HepG2 (cell line): ENCODE results near the gene OR2J1. TPM values are rescaled to one million over a fixed set of nuclear protein-coding genes. Genes with fewer than 3 reads are reported as not detected.

Experiments used
- ATAC-seq: fragments of 200-7000 bp; cut with Tn5 transposase; 3 replicates; pipeline ENCODE4 v1.9.1; 2020; ENCODE audit warnings: mild to moderate bottlenecking, moderate library complexity
- BruUV-seq: library from RNA; stranded (reverse); fragments of 400-500 nt; replicated peaks from 2 replicates; lab custom pipeline; 2021; lab: Mats Ljungman, UMichigan
- CTCF ChIA-PET: fragments of 300-600 bp; formaldehyde crosslinking; extraction: SDS; loops from one replicate; lab custom pipeline; 2021; ENCODE audit warnings: low total read pairs, inconsistent platforms, low intra/inter-chr PET ratio; lab: Yijun Ruan, JAX
- POLR2A ChIA-PET: fragments of 350-600 bp; sonication (Branson Sonifier 250); formaldehyde crosslinking; loops from one replicate; lab custom pipeline; 2020; ENCODE audit warnings: antibody characterized with exemption, inconsistent platforms; lab: Yijun Ruan, JAX
- DNase-seq: peaks from one replicate; pipeline ENCODE4 v3.0.0-alpha.2; 2015; ENCODE audit warnings: low spot score
- FAIRE-seq: peaks from 3 replicates; lab custom pipeline; 2011; peaks lifted over from hg19 to GRCh38; lab: Jason Lieb, UNC
- H2AFZ ChIP-seq: one replicate; pipeline ENCODE4 v1.6.1; 2011; ENCODE audit warnings: low read length, inconsistent platforms
- H3K27ac ChIP-seq: fragments of 300-600 bp; 3 replicates; pipeline ENCODE4 v1.8.0; 2011; ENCODE audit warnings: mixed run types, mild to moderate bottlenecking, mixed read lengths, low read length, inconsistent platforms; ENCODE audit not compliant: insufficient read depth; ENCODE audit errors: extremely low read length
- H3K27me3 ChIP-seq, 2 experiments: fragments of 200-600 bp in 1 of 2; 2 replicates in 1 of 2; 3 replicates in 1 of 2; pipeline versions ENCODE4 v1.6.0 to v1.8.0; 2011; ENCODE audit warnings: low read length in 2 of 2, mild to moderate bottlenecking in 2 of 2, moderate library complexity in 2 of 2, inconsistent platforms in 1 of 2; ENCODE audit not compliant: insufficient read depth in 2 of 2, control insufficient read depth in 1 of 2
- H3K36me3 ChIP-seq, 2 experiments: fragments of 200-600 bp in 1 of 2; replicated peaks in 1 of 2; 2 replicates in 1 of 2; 3 replicates in 1 of 2; pipeline versions ENCODE4 v1.5.1 to v1.8.0; 2011; ENCODE audit warnings: low read length in 2 of 2, inconsistent platforms in 1 of 2; ENCODE audit not compliant: insufficient read depth in 2 of 2, control insufficient read depth in 1 of 2
- H3K4me1 ChIP-seq: 2 replicates; pipeline ENCODE4 v1.5.1; 2012; ENCODE audit warnings: low read length, inconsistent platforms; ENCODE audit not compliant: insufficient read depth
- H3K4me2 ChIP-seq: 2 replicates; pipeline ENCODE4 v1.6.0; 2011; ENCODE audit warnings: low read depth, low read length, inconsistent platforms
- H3K4me3 ChIP-seq, 3 experiments: fragments of 200-600 bp in 1 of 3; sonication (generic), shearing (Covaris generic) in 1 of 3; replicated peaks in 1 of 3; 2 replicates each; pipeline ENCODE4 v1.5.1; 2011 to 2016; ENCODE audit warnings: low read length in 3 of 3, inconsistent platforms in 2 of 3, low read depth in 2 of 3, mild to moderate bottlenecking in 2 of 3, control low read depth in 1 of 3, mixed read lengths in 1 of 3; ENCODE audit not compliant: insufficient read depth in 1 of 3
- H3K79me2 ChIP-seq: one replicate; pipeline ENCODE4 v1.6.1; 2011; ENCODE audit warnings: low read length, inconsistent platforms; ENCODE audit not compliant: insufficient read depth
- H3K9ac ChIP-seq: 2 replicates; pipeline ENCODE4 v1.6.0; 2011; ENCODE audit warnings: mild to moderate bottlenecking, low read depth, low read length, inconsistent platforms; ENCODE audit not compliant: insufficient read depth
- H3K9me3 ChIP-seq: 2 replicates; pipeline ENCODE4 v1.5.1; 2012; ENCODE audit warnings: mild to moderate bottlenecking, low read length
- H4K20me1 ChIP-seq: 2 replicates; pipeline ENCODE4 v1.6.0; 2011; ENCODE audit warnings: inconsistent platforms, mild to moderate bottlenecking, low read length, moderate library complexity; ENCODE audit not compliant: insufficient read depth
- FOXK2 ChIP-seq: fragments of 450-650 bp; IDR thresholded peaks from 2 replicates; pipeline ENCODE4 v1.6.1; 2016
- HOXD1 ChIP-seq: sonication (generic); formaldehyde crosslinking; IDR thresholded peaks from 2 replicates; pipeline ENCODE4 v1.5.0; 2020; ENCODE audit warnings: missing genetic modification reagents
- IKZF1 ChIP-seq: fragments of 450-650 bp; IDR thresholded peaks from 2 replicates; pipeline ENCODE4 v1.7.1; 2016
- ISX ChIP-seq: sonication (generic); formaldehyde crosslinking; conservative IDR thresholded peaks from 2 replicates; pipeline ENCODE4 v1.5.0; 2020; ENCODE audit warnings: missing genetic modification reagents
- MAFF ChIP-seq: IDR thresholded peaks from 2 replicates; pipeline ENCODE4 v1.6.1; 2011; ENCODE audit warnings: low read depth, low read length, improper control_type of control experiment
- MAFK ChIP-seq, 2 experiments: IDR thresholded peaks in 1 of 2; conservative IDR thresholded peaks in 1 of 2; 2 replicates each; pipeline ENCODE4 v1.6.1; 2011; ENCODE audit warnings: improper control_type of control experiment in 2 of 2, low read length in 2 of 2
- MZF1 ChIP-seq: sonication (generic); formaldehyde crosslinking; IDR thresholded peaks from 2 replicates; pipeline ENCODE4 v1.8.1; 2023; ENCODE audit warnings: mild to moderate bottlenecking, missing genetic modification reagents, borderline replicate concordance
- PHF5A ChIP-seq: IDR thresholded peaks from one replicate; pipeline ENCODE4 v1.6.1; 2018; ENCODE audit warnings: low read depth, missing genetic modification reagents; ENCODE audit not compliant: unreplicated experiment
- ZFY ChIP-seq: sonication (generic); formaldehyde crosslinking; IDR thresholded peaks from 2 replicates; pipeline ENCODE4 v1.4.0; 2020; ENCODE audit warnings: missing genetic modification reagents
- WGBS: methylation state at CpG from one replicate; pipeline ENCODE4 v1.1.6; 2017; ENCODE audit warnings: low lambda C conversion rate; 5-methylcytosine and 5-hydroxymethylcytosine counted together
- in situ Hi-C: cut with HindIII; loops from 2 replicates; pipeline ENCODE4 v1.10.0; 2017; ENCODE audit warnings: low pct_unique_long_range_greater_than_20kb; ENCODE audit not compliant: extremely low pct_ligation_motif_present
- intact Hi-C: fragments of 100-400 bp; cut with micrococcal nuclease; formaldehyde crosslinking; loops from one replicate; pipeline ENCODE4 v1.10.0; 2022; ENCODE audit not compliant: unreplicated experiment
- polyA plus RNA-seq, 8 experiments: library from polyadenylated mRNA; depleted of rRNA in 3 of 8; stranded (reverse) in 7 of 8; unstranded in 1 of 8; fragments of >200 nt; fragmentation: Illumina TruSeq in 4 of 8; extraction: Trizol in 4 of 8; gene quantifications; 2 replicates each; pipeline versions ENCODE4 v1.2.1 to v1.2.3, GENCODE V29; 2011 to 2016; ENCODE audit warnings: low read depth in 4 of 8, missing spikeins in 1 of 8, mixed read lengths in 1 of 8; ENCODE audit not compliant: insufficient read depth in 1 of 8
- total RNA-seq, 5 experiments: library from RNA; depleted of rRNA; stranded (reverse); fragments of >200 nt; fragmentation: Illumina TruSeq; extraction: Trizol; gene quantifications; 2 replicates each; pipeline ENCODE4 v1.2.3, GENCODE V29; 2016; ENCODE audit warnings: low read depth in 1 of 5
- TF ChIP-seq, protein P1 (sequence below): sonication (generic); formaldehyde crosslinking; IDR thresholded peaks from 2 replicates; pipeline ENCODE4 v1.5.0; 2020; ENCODE audit warnings: mild to moderate bottlenecking, missing genetic modification reagents
- TF ChIP-seq, protein P2 (sequence below): sonication (generic); formaldehyde crosslinking; IDR thresholded peaks from 2 replicates; pipeline ENCODE4 v1.5.1; 2020; ENCODE audit warnings: mild to moderate bottlenecking, moderate library complexity, missing genetic modification reagents
- TF ChIP-seq, protein P3 (sequence below): IDR thresholded peaks from 2 replicates; pipeline ENCODE4 v1.6.1; 2016; ENCODE audit warnings: mild to moderate bottlenecking

OR2J1 gene
- total and polyA plus RNA-seq, 2 of the 13 experiments (the other 11 are each of a cell fraction or from before 2014, with no cell fraction given): 0.07 TPM; not detected in 1

DNA sequence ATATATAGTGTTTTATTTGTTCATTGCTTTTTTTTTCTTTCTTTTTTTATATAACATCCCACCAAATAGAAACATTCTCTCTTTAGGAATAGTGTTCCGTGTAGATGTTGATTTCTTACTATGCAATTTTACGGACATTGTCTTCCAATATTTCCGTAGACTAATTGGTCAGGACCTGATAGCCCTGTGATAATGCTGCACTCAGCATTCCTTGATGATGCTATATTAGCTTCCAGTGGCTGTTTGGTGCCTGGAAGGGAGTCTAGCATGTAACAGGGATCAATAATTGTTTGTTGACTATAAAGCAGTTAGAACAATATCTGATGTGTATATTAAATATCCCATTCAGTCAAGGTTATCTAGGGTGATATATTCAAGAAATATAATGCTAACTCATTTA is 47.6 kb upstream of the OR2J1 start:
- intact Hi-C loops: no loop called here
- Histone ChIP-seq H3K27ac (no peak overlapping the region), H3K9ac (no peak overlapping the region), H4K20me1 (no peaks in the 10 kb centered on the region), H3K27me3 (no peaks in the 10 kb centered on the region), H3K4me1 (no peaks in the 10 kb centered on the region), H3K36me3 (no peaks in the 10 kb centered on the region), H3K4me3 (no peak overlapping the region), H2AFZ (no peak overlapping the region), H3K79me2 (no peaks in the 10 kb centered on the region), H3K9me3 (no peaks in the 10 kb centered on the region), H3K4me2 (no peak overlapping the region)
- ChIA-PET POLR2A (no interaction called here), CTCF (no interaction called here)
- BruUV-seq: no TSS peak
- FAIRE-seq (no peak), ATAC-seq (no peak), DNase-seq (no peak)
- in situ Hi-C loops: loop anchor here (25.0 kb wide), 1 partner anchor 536 kb away; the partner anchor contains the start of gene OR2H2
- TF ChIP-seq FOXK2 (no peak), MAFK (conservative IDR thresholded peaks at IDR 0.05 in 1 of 2, IDR thresholded peaks at IDR 0.05 in 1 of 2; ENCODE audit: low read length in 2 of 2) (peak; percentile 72 to 80), MAFF (peak; percentile 58), HOXD1 (no peak)
- WGBS: 13% methylated on average over 3 of the region's 3 CpGs

DNA sequence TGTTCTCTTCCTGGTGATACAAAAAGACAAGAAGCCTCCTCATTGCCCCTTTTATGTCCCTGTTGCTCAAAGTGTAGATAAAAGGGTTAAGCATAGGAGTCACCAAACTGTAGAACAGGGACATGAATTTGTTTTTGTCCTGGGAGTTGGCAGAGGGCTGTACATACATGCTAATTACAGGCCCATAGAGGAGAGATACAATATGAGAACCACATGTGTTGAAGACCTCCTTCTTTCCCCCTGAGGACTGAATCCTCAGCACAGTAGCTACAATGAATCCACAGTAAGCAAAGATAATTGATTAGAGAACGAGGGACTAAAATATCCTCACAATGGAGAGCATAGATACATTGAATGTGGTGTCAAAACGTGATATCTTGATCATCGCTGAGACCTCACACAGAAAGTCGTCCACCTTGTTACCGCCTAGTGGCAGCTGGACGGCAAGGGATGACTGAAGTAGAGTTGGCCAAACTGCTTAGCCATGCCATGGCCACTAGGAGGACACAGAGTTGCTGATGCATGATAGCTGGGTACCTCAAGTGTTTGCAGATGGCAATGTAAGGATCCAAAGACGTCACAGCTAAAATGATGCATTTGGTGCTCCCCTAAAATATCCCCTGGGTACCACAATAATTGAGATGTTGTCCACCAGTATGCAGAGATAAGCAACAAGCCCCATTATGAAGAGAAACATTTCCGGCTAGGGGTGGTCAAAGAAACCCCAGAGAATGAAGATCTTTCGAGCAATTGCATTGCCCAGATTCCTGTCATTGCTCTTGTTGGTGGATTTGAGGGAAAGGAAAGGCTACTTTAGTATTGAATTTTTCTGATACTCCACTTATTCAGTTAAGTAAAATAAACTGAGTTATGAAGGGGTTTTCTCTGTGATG is 27.2 kb upstream of the OR2J1 start:
- in situ Hi-C loops: loop anchor here (25.0 kb wide), 1 partner anchor 515 kb away; the partner anchor contains the start of gene OR2H2
- WGBS: 22% methylated on average over 9 of the region's 9 CpGs
- no peaks in the 10 kb centered on the region for H3K27me3 ChIP-seq
- no TSS peak for BruUV-seq
- peak; percentile 99 for FAIRE-seq
- H3K9ac ChIP-seq: no peak overlapping the region
- ChIA-PET POLR2A (no interaction called here), CTCF (interaction anchor here (1.9 kb wide), 1 partner anchor 517 kb away, joined by 10 read pairs; no protein-coding TSS in a partner anchor)
- H3K4me2 ChIP-seq: no peak overlapping the region
- H3K9me3 ChIP-seq: no peaks in the 10 kb centered on the region
- no peaks in the 10 kb centered on the region for H4K20me1 ChIP-seq
- no peaks in the 10 kb centered on the region for H3K4me1 ChIP-seq
- H3K36me3 ChIP-seq: no peaks in the 10 kb centered on the region
- intact Hi-C loops: loop anchor here (1.0 kb wide), 1 partner anchor 517 kb away; no protein-coding TSS in a partner anchor
- ATAC-seq: peak; percentile 100
- H3K4me3 ChIP-seq: no peak overlapping the region
- H3K79me2 ChIP-seq: no peaks in the 10 kb centered on the region
- peak; percentile 61 for DNase-seq
- H2AFZ ChIP-seq: no peak overlapping the region
- no peak overlapping the region for H3K27ac ChIP-seq
- TF ChIP-seq ZFY (no peak), ISX (CRISPR knock-in tag) (no peak), IKZF1 (no peak), PHF5A (CRISPR knock-in tag) (no peak), MZF1 (CRISPR knock-in tag) (no peak)
- TF ChIP-seq, protein P1, sequence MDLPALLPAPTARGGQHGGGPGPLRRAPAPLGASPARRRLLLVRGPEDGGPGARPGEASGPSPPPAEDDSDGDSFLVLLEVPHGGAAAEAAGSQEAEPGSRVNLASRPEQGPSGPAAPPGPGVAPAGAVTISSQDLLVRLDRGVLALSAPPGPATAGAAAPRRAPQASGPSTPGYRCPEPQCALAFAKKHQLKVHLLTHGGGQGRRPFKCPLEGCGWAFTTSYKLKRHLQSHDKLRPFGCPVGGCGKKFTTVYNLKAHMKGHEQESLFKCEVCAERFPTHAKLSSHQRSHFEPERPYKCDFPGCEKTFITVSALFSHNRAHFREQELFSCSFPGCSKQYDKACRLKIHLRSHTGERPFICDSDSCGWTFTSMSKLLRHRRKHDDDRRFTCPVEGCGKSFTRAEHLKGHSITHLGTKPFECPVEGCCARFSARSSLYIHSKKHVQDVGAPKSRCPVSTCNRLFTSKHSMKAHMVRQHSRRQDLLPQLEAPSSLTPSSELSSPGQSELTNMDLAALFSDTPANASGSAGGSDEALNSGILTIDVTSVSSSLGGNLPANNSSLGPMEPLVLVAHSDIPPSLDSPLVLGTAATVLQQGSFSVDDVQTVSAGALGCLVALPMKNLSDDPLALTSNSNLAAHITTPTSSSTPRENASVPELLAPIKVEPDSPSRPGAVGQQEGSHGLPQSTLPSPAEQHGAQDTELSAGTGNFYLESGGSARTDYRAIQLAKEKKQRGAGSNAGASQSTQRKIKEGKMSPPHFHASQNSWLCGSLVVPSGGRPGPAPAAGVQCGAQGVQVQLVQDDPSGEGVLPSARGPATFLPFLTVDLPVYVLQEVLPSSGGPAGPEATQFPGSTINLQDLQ (CRISPR knock-in tag): no peak
- TF ChIP-seq, protein P2, sequence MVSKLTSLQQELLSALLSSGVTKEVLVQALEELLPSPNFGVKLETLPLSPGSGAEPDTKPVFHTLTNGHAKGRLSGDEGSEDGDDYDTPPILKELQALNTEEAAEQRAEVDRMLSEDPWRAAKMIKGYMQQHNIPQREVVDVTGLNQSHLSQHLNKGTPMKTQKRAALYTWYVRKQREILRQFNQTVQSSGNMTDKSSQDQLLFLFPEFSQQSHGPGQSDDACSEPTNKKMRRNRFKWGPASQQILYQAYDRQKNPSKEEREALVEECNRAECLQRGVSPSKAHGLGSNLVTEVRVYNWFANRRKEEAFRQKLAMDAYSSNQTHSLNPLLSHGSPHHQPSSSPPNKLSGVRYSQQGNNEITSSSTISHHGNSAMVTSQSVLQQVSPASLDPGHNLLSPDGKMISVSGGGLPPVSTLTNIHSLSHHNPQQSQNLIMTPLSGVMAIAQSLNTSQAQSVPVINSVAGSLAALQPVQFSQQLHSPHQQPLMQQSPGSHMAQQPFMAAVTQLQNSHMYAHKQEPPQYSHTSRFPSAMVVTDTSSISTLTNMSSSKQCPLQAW (CRISPR knock-in tag): 0 out of 2 replicates have a peak, but pooled peaks have one; percentile 21
- TF ChIP-seq, protein P3, sequence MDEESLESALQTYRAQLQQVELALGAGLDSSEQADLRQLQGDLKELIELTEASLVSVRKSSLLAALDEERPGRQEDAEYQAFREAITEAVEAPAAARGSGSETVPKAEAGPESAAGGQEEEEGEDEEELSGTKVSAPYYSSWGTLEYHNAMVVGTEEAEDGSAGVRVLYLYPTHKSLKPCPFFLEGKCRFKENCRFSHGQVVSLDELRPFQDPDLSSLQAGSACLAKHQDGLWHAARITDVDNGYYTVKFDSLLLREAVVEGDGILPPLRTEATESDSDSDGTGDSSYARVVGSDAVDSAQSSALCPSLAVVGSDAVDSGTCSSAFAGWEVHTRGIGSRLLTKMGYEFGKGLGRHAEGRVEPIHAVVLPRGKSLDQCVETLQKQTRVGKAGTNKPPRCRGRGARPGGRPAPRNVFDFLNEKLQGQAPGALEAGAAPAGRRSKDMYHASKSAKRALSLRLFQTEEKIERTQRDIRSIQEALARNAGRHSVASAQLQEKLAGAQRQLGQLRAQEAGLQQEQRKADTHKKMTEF (CRISPR knock-in tag): no peak
